H1 (cell line): ENCODE measurements around the gene TTC23. TPM values are rescaled to one million over a fixed set of nuclear protein-coding genes. Genes with fewer than 3 reads are reported as not detected.

ENCODE experiments used
- ASH2L ChIP-seq: fragments of 200-600, 300-600 bp; sonication (generic); IDR thresholded peaks from one replicate; pipeline ENCODE4 v1.7.1; 2017; ENCODE audit warnings: low read length
- BACH1 ChIP-seq: IDR thresholded peaks from 2 replicates; pipeline ENCODE4 v1.6.1; 2012; ENCODE audit warnings: low read length, improper control_type of control experiment
- CEBPB ChIP-seq: IDR thresholded peaks from 2 replicates; pipeline ENCODE4 v1.6.1; 2012; ENCODE audit warnings: low read depth, low read length
- NRF1 ChIP-seq: IDR thresholded peaks from 2 replicates; pipeline ENCODE4 v1.6.1; 2011; ENCODE audit warnings: mild to moderate bottlenecking, low read depth, low read length, improper control_type of control experiment
- POU5F1 ChIP-seq: IDR thresholded peaks from 2 replicates; pipeline ENCODE4 v1.6.1; 2011; ENCODE audit warnings: low read depth, mild to moderate bottlenecking, low read length, moderate library complexity
- SRF ChIP-seq: IDR thresholded peaks from 2 replicates; pipeline ENCODE4 v1.6.1; 2011; ENCODE audit warnings: mild to moderate bottlenecking, low read depth, low read length, moderate library complexity
- TAF1 ChIP-seq: IDR thresholded peaks from 2 replicates; pipeline ENCODE4 v1.6.1; 2011; ENCODE audit warnings: mild to moderate bottlenecking, low read depth, low read length
- TEAD4 ChIP-seq: IDR thresholded peaks from 2 replicates; pipeline ENCODE4 v1.6.1; 2012; ENCODE audit warnings: low read depth, low read length, inconsistent platforms, mixed read lengths
- polyA plus RNA-seq, 7 experiments: library from polyadenylated mRNA; depleted of rRNA in 3 of 7; stranded (reverse) in 5 of 7; unstranded in 2 of 7; fragments of >200 nt in 5 of 7; fragments of 200-250 nt in 2 of 7; gene quantifications; 1 replicate in 5 of 7; 2 replicates in 1 of 7; 4 replicates in 1 of 7; pipeline versions ENCODE4 v1.2.1 to v1.2.3, GENCODE V29; 2011 to 2013; ENCODE audit warnings: missing spikeins in 2 of 7, mixed read lengths in 2 of 7
- total RNA-seq: library from RNA; stranded (reverse); fragmentation: NEBNext Ultra II Directional; extraction: Animal tissue kit (Norgen Biotek cat#: 25700); gene quantifications from 2 replicates; pipeline ENCODE4 v1.2.1, GENCODE V29; 2021
- TF ChIP-seq, protein P1 (sequence below): fragments of 300-600 bp; sonication (generic); IDR thresholded peaks from 2 replicates; pipeline ENCODE4 v1.7.1; 2012; ENCODE audit warnings: low read length, moderate library complexity, mild to moderate bottlenecking, inconsistent platforms; ENCODE audit not compliant: insufficient replicate concordance
- TF ChIP-seq, protein P2 (sequence below), 3 experiments: IDR thresholded peaks; 1 replicate in 2 of 3; 2 replicates in 1 of 3; pipeline versions ENCODE4 v1.5.1 to v1.6.1; 2011; ENCODE audit warnings: low read length in 3 of 3, mild to moderate bottlenecking in 3 of 3, inconsistent platforms in 2 of 3, low read depth in 1 of 3, moderate library complexity in 1 of 3; ENCODE audit not compliant: insufficient read depth in 1 of 3; ENCODE audit errors: control extremely low read depth in 1 of 3

TTC23 gene
- total and polyA plus RNA-seq, 2 of the 8 experiments (the other 6 are each of a cell fraction or from before 2014, with no cell fraction given) = 4.8 to 23.0 TPM

DNA sequence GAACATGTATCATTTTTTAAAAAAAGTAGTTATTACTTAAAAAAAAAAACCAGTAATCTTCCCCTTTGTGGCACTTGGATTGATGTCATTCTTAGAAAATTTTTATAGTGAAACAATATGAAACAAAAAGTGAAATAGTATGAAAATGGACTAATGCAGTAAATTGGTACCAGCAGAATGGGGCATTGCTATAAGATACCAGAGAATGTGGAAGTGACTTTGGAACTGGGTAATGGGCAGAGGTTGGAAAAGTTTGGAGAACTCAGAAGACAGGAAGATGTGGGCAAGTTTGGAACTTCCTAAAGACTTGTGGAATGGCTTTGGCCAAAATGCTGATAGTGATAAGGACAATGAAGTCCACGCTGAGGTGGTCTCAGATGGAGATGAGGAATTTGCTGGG, 66.6 kb downstream of the TTC23 start (continued):
- TF ChIP-seq, protein P1, sequence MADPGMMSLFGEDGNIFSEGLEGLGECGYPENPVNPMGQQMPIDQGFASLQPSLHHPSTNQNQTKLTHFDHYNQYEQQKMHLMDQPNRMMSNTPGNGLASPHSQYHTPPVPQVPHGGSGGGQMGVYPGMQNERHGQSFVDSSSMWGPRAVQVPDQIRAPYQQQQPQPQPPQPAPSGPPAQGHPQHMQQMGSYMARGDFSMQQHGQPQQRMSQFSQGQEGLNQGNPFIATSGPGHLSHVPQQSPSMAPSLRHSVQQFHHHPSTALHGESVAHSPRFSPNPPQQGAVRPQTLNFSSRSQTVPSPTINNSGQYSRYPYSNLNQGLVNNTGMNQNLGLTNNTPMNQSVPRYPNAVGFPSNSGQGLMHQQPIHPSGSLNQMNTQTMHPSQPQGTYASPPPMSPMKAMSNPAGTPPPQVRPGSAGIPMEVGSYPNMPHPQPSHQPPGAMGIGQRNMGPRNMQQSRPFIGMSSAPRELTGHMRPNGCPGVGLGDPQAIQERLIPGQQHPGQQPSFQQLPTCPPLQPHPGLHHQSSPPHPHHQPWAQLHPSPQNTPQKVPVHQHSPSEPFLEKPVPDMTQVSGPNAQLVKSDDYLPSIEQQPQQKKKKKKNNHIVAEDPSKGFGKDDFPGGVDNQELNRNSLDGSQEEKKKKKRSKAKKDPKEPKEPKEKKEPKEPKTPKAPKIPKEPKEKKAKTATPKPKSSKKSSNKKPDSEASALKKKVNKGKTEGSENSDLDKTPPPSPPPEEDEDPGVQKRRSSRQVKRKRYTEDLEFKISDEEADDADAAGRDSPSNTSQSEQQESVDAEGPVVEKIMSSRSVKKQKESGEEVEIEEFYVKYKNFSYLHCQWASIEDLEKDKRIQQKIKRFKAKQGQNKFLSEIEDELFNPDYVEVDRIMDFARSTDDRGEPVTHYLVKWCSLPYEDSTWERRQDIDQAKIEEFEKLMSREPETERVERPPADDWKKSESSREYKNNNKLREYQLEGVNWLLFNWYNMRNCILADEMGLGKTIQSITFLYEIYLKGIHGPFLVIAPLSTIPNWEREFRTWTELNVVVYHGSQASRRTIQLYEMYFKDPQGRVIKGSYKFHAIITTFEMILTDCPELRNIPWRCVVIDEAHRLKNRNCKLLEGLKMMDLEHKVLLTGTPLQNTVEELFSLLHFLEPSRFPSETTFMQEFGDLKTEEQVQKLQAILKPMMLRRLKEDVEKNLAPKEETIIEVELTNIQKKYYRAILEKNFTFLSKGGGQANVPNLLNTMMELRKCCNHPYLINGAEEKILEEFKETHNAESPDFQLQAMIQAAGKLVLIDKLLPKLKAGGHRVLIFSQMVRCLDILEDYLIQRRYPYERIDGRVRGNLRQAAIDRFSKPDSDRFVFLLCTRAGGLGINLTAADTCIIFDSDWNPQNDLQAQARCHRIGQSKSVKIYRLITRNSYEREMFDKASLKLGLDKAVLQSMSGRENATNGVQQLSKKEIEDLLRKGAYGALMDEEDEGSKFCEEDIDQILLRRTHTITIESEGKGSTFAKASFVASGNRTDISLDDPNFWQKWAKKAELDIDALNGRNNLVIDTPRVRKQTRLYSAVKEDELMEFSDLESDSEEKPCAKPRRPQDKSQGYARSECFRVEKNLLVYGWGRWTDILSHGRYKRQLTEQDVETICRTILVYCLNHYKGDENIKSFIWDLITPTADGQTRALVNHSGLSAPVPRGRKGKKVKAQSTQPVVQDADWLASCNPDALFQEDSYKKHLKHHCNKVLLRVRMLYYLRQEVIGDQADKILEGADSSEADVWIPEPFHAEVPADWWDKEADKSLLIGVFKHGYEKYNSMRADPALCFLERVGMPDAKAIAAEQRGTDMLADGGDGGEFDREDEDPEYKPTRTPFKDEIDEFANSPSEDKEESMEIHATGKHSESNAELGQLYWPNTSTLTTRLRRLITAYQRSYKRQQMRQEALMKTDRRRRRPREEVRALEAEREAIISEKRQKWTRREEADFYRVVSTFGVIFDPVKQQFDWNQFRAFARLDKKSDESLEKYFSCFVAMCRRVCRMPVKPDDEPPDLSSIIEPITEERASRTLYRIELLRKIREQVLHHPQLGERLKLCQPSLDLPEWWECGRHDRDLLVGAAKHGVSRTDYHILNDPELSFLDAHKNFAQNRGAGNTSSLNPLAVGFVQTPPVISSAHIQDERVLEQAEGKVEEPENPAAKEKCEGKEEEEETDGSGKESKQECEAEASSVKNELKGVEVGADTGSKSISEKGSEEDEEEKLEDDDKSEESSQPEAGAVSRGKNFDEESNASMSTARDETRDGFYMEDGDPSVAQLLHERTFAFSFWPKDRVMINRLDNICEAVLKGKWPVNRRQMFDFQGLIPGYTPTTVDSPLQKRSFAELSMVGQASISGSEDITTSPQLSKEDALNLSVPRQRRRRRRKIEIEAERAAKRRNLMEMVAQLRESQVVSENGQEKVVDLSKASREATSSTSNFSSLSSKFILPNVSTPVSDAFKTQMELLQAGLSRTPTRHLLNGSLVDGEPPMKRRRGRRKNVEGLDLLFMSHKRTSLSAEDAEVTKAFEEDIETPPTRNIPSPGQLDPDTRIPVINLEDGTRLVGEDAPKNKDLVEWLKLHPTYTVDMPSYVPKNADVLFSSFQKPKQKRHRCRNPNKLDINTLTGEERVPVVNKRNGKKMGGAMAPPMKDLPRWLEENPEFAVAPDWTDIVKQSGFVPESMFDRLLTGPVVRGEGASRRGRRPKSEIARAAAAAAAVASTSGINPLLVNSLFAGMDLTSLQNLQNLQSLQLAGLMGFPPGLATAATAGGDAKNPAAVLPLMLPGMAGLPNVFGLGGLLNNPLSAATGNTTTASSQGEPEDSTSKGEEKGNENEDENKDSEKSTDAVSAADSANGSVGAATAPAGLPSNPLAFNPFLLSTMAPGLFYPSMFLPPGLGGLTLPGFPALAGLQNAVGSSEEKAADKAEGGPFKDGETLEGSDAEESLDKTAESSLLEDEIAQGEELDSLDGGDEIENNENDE = no peak
- TF ChIP-seq BACH1 = no peak
- TF ChIP-seq, protein P2, sequence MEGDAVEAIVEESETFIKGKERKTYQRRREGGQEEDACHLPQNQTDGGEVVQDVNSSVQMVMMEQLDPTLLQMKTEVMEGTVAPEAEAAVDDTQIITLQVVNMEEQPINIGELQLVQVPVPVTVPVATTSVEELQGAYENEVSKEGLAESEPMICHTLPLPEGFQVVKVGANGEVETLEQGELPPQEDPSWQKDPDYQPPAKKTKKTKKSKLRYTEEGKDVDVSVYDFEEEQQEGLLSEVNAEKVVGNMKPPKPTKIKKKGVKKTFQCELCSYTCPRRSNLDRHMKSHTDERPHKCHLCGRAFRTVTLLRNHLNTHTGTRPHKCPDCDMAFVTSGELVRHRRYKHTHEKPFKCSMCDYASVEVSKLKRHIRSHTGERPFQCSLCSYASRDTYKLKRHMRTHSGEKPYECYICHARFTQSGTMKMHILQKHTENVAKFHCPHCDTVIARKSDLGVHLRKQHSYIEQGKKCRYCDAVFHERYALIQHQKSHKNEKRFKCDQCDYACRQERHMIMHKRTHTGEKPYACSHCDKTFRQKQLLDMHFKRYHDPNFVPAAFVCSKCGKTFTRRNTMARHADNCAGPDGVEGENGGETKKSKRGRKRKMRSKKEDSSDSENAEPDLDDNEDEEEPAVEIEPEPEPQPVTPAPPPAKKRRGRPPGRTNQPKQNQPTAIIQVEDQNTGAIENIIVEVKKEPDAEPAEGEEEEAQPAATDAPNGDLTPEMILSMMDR (IDR thresholded peaks at IDR 0.05; ENCODE audit: control extremely low read depth in 1 of 3, insufficient read depth in 1 of 3, low read depth in 1 of 3, low read length in 3 of 3) = no peak
- no peak for TF ChIP-seq SRF
- TF ChIP-seq CEBPB = no peak
- TF ChIP-seq POU5F1 = no peak
- no peak for TF ChIP-seq ASH2L
- no peak for TF ChIP-seq TEAD4
- no peak for TF ChIP-seq TAF1
- TF ChIP-seq NRF1 = no peak
- TF ChIP-seq, all 59 proteins: peak for 0
